Iris pigment epithelial cell (primary cell): ENCODE measurements around the gene ALX4.

ENCODE experiments used
- DNase-seq: peaks from one replicate; pipeline ENCODE4 v3.0.0-alpha.2; 2011; ENCODE audit warnings: low read depth

The ALX4 gene

DNA sequence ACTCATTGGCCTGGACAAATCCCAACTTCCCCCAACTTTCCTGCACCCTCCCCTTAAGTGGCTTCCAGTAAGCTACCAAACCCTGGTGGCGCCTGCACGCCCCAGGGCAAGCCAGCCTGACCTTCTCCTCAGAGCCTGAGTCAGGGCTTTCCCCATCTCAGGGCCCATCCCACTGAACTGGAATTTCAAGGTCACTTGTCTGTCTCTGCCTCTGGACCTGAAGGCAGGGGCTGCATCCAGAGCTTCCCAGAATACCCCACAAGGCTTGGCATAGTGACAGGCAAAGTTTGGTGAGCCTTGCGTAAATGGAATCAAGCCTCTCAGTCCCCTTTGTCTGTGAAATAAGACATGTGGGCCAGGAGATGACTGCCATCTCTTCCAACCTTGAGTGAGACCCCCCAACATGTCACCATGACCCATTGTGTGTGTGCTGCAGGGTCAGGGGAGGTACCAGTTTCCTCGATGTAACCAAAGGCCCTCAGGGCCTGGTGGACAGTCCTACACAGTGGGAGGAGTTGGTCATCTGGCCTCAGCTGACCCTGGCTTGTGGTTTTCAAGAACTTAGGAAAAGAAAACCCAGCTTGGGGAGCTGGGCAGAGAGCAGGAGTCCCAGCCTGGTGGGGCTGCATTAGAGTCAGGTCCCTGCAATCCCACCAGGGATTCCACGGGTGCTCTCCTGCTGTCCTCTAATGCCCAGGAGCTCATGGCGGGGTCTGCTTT lies 8.9 kb downstream of the ALX4 start:
- peak; percentile 42 for DNase-seq

DNA sequence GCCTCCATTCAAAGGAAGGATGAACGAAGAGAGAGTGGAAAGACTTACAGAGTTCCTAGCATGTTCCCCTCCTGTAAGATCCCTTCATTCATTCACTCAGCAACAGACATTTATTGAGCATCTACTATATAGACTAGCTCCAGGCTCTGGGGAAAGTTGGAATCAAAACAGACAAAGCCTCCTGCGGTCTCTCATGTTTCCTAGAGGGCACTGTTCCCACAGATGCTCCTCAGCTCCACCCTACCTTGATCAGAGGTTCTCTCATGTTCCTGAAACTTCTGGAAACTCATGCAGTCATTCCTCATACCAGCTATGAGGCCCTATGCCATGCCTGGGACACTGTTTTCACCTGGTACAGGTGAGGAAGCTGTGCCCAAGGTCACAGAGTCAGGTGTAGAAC lies 11.1 kb downstream of the ALX4 start:
- no peak for DNase-seq

DNA sequence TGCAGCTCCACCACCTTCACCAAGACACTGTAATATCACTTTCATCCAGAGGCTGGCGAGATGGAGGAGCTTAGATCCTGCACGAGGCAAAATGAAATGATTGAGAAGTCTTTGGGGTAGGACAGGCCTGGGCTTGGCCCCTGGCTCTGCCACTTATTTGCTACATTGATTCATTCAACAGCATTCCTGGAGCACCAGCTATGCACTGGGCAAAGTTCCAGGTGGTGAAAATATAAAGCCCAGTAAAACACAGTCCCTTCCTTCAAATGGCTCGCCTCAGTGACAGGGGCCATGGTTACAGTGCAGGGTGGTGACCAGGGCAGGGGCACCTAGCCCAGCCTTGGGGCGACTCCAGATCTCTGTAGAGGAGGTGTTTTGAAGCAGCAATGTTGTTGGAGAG lies 19.7 kb downstream of the ALX4 start:
- DNase-seq, result no peak

DNA sequence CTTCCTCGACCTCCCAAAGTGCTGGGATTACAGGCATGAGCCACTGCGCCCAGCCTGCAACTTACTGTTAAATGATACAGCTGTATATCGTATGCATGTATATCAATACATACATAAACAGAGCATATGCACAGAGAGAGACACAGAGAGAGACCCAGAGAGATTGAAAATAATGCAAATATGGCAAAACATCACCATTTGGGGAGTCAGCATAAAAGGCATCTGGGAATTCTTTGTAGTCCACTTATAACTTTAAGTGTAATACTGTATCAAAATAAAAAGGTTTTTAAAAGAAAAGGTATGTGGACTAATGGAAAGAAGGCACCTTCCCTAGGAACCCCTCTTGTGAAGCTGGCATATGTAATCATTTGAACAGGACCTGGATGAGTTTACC lies 21.8 kb downstream of the ALX4 start:
- DNase-seq, result no peak

DNA sequence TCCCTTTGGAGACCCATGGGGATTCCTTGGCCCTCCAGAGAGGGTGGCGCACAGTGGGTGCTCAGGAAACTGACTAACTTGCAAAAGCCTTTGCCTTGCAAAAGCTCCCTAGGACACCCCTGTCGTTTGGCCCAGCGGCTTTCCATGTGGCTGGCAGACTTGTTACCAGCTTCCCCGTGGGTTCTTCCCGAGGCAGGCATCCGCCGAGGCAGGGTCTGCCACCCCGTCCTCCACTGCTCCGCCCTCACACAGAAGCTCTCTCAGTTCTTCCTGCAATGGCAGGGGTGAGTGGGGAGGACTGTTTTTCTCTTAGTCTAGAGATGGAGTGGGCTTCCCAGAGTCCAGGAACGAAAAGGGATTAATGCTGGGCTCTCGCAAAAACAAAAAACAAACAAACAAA lies 23.0 kb downstream of the ALX4 start:
- no peak for DNase-seq

DNA sequence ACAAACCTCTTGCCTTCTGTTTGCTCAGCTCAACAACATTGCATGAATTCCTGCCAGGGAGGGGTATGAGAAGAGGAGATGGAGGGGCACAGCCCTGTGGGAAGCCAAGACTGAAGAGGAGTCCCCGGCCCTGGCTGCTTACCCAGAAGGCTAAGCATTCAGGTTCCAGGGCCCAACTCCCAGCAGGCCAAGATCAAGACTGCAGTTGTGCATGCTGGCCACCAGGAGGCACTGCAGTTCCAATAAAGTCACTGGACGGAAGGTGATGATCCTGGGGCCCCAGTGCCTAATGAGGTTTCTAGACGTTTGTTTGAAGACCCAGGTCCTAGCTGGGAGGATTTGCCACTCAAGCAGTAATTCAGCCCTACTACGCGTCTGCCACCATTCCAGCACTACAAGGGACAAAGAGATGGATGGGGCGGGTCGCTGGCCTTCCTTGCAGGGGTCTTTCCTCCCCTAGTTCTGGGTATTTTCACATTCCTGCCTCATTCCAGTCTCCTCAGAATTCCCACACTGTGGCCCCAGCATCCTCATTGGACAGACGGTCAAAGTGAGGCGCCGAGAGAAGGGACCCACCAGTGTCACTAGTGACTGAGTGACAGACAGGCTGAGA lies 23.6 kb downstream of the ALX4 start:
- peak; percentile 42 for DNase-seq

DNA sequence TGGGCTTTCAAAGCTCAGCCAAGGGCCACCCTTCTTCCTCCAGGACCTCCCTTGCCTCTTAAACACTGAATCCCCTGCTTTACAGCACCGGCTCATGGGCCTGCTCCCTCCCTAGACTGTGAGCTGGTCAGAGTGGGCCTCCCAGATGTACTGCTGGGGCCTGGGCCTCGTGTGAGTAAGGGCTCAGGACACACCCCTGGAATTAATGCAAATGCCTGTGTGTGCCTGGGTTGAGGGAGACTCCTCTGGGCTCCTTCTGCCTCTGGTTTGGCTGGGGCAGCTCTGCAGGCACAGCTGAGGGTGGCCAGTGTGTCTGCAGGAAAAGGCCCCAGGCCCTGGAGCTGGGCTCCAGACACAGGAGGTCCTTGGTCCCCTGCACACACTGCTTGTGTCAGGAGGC lies 24.2 kb downstream of the ALX4 start:
- DNase-seq, result no peak

DNA sequence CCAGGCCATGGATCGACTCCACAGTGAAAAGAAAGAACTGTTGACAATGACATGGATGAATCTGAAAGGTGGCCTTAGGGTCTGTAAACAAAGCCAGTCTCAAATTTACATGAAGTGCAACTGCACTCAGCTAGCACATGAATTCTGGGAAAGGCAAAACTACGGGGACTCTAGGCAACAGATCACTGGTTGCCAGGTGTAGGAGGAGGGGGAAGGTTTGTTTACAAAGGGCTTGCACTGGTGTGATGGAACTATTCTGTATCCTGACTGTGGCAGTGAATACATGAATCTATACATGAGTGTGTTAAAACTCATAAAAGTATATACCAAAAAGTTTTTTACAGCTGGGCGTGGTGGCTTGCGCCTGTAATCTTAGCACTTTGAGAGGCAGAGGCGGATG lies 27.3 kb downstream of the ALX4 start:
- no peak for DNase-seq

DNA sequence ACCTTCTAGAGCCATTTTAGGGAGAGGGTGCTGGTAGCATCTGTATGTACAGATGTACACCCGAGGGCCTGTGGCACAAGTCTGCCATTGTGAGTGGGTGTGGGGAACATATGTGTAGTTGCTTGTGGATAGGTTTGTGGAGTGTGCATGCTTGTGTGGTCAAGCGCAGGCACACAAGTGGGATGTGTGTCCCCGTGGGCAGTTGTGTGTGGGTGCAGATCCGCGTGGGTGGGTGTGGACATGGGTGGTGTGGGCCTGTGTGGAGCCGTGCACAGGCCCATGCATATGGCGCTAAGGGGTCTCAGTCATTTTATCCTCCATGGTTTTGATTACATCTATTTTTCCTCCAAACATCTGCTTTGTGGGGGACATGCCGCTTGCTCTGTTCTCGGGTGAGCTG lies 28.8 kb downstream of the ALX4 start:
- no peak for DNase-seq

DNA sequence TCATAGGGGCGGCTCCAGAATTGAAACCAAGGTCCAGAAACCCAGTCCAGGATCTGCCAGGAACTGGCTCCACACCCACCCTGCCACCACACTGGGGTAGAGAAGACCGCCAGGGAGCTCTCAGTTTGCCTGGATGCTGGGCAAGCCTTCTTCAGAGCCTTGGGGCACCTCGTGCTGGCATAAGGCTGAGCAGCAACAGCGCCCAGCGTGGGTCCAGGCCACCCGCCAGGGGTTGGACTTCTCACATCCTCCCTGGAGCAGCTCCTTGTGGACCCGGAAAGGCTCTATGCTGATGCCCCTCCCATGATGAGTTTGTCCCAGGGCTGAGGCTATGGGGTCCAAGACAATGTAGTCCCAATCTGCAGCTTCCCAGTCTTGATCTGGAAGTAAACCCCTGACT lies 29.7 kb downstream of the ALX4 start:
- no peak for DNase-seq

DNA sequence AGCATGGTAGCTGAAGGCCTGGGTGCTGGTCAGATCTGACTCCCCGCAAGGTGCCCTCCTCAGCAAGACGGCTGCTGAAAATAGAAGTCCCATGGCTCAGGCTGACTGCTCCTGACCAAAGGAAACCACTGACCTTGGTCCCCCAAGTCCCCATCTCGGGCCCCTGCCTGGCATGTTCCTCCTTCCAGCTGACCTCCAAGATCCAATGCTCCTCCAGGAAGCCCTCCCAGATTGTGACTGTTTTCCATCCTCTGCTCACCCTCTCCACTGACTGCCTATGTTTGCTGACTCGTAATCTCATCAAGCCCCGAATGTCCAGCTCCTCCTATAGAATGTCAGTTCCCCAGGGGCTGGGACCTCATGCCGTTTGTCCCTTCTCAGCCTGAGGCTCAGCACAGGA lies 30.5 kb downstream of the ALX4 start:
- no peak for DNase-seq

DNA sequence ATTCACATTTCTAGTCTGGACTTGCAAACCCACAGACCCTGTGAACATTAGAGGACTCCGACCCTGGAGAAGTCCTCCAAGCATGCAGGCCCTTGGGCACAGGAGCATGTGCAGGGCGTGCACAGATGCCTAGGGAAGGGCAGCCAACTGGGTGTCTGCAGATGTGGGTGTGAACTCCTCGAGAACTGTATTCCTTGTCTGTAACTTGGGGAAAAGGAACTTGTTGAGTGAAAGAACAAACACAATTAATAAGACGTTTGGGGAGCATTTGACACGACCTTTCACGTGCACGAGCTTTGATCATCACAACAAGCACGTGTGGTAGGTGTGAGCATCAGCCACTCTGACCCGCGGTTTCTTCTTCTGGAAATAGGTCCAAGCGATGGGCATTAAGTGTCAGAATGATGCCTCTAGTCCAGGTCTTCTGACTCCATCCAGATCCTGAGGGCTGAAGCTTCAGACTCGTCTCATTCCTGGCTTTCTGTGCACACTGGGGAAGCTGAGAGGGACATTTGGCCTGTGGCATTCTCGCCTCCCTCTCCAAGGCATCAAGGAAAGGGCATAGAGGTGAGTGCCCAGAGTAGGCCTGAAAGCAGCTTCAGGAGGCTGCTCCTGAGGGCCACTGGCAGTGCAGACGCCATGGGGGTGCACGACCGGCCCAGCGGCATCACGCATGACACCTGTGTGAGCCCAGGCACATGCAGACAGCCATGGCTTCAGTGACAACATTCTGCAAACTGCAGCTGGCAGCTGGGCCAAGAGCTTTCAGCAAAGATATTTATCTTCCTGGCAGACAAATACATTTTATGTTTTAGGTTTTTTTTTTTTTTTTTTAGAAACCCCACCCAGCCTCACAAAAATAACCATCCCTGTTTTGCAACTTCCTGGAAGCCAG lies 32.5 kb downstream of the ALX4 start:
- no peak for DNase-seq

DNA sequence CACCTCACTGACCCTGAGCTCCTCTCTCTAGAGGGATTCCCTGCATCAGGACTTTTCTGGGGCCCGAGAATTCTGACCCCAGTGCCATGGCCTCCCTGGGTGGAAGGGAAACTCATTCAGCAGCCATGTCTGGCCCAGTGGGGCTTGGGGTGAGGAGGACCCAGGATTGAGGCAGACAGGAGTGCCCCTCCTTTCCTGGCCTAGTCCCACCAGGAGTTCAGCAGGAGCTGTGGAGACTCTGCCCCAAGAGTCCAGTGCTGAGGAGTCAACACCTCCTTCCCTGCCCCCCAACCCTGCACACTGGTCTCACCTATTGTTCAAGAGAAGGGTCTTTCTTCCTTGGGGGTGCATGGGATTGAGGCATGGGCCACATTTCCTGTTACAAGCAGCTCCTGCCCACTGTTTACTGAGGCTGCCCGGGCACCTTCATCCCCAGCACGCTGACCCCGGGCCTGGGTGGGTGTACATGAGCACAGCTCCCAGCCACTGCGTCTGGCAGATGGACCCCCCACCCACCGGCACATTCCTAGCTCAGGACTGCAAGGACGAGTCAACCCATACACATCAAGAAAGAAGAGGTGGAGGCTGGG lies 33.9 kb downstream of the ALX4 start:
- no peak for DNase-seq

DNA sequence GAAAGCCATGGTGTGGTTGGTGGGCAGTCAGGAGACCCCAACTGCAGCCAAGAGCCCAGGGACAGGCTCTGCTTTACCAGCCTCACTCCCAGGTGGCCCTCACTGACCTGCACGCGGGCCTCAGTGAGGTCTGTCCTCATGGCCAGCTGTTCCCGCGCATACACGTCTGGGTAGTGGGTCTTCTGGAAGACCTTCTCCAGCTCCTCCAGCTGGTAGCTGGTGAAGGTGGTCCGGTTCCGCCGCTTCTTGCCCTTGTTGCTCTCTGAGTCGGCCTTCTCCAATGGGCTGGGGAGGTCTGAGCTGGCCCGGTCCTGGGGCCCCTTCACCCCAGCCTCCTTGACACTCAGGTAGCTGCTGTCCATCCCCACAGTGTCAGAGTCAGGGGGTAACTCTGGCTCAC lies 34.7 kb downstream of the ALX4 start:
- DNase-seq, result no peak

DNA sequence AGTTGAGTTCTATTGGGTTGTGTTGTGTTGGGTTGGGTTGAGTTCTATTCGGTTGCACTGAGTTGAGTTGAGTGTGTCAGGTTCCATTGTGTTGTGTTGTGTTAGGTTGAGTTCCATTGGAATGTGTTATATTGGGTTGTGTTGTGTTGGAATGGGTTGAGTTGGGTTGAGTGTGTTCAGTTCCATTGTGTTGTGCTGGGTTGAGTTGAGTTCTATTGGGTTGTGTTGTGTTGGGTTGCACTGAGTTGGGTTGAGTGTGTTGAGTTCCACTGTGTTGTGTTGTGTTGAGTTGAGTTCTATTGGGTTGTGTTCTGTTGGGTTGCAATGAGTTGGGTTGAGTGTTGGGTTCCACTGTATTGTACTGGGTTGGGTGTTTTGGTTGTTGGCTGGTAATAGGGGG lies 35.5 kb downstream of the ALX4 start:
- no peak for DNase-seq

DNA sequence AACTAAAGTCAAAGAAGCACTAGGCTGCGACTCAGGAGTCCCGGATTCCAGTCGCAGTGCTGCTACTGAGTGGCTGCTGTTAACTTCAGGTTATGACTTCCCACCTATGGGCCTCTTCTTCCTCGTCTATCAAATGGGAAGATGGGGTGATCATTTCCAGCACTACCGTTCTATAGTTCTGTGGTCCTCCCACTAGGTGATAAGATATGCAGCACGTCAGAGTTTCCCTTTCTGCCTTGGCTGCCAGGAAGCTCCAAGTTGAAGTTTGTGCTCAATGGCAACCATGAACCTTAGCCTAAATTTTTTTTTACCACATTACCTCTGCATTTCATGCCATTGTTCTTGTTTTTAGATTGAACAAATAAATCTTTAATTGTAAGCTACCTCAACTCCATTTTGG lies 38.7 kb downstream of the ALX4 start:
- no peak for DNase-seq

DNA sequence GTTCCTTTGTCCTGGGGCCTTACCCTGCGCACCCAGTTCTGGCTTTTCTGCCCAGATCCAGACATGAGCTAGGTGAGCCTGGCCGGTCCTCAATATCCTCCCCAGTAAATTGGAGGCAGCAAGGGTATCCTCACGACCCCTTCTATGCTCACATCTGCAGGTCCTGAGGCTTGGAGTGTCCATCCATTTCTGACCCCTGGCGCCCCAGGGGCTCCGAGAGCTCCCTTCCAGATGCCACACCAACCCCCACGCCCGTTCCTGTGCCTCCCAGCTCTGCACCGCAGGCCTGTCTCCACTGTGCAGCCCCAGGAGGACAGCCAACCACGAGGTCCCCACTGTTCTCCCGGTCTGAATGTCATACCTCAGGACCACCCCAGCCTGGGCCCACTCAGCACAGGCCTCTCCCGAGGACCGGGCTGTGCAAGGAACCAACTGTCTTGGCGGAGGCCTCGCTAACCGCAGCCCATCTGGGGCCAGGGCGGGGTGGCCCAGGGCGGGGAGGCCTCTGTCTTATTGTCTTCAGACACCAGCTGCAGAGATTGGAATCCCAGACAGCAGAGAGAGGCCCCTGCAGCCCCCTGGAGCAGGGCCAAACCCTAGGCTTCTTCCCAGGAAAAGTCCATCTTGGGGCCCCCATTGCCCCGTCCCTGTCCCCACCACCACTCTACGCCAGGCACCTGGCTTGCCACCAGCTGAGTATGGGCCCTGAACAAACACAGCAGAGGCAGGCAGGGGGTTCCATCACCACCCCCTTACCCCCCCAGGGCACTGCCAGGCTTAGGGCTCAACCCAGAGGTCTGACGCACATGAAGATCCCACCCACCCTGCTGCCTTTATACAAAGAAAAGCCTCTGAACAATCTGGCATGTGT lies 39.3 kb downstream of the ALX4 start:
- peak; percentile 65 for DNase-seq

DNA sequence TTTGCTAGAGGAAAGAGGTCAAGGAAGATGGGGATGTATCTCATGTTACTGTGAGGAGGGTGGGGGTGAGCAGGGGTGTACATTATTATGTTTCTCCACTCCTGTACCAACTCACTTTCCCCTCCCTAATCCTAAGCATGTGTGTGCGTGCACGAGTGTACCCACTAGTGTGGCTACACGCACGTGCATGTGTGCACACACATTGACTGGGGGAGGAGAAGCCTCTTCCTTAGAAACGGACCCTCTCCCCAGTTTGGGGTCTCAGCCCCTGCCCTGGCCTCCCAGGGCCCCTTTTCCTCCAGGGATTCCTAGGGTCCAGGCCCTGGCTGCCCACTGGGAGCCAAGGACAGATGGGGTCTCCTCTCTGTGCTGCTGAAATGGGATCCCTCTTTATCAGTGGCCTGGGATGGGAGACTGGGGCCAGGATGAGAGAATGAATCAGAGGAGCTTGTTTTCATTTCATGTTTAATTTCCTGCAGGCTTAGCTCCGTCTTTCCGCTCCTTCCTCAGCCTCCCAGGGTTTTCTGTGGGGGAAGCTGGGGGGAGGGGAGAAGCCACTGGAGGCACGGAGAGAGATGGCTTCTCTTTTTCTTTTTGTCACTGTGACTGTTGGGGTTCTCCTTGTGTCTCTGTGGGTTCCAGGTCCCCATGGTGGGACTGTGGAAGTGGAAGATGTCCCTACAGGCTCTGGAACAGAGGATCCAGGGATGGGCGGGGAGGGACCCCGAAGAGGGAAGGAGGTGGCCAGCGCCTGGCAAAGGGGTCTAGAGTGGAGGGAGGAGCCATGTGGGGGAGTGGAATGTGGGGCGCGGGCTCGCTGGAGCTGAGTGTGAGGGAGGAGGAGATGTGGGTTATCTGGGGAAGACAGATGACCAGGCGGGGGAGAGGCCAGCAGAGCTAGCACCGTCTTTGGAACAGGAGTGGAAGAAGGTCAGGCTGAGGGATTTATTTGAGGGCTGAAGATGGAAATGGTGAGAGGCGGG lies 40.3 kb downstream of the ALX4 start:
- DNase-seq, result peak; percentile 74

DNA sequence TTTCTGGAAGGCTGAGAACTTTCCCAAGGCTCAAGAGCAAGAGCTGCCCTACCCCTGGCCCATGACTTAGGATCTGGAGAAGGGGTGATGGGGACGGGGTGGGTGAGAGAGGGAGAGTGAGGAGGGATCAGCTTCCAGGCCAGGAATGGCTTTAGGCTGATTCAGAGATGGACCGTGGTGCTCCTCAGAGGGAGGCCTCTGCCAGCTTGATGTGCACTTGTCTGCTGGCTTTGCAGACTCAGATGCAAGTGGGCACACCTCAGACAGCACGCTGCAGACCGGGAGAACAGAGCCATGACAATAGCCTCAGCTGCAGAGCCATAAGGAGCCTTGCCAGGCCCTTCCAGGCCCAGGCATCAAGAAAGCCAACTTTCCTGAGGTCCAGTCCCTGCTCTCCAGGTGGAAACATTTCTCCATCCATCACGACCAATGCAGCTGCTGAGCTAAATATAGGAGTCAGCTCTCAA lies 41.3 kb downstream of the ALX4 start:
- DNase-seq, result no peak
